ENCODE measurements around the gene C1orf94. TPM values are rescaled to one million over a fixed set of nuclear protein-coding genes. Genes with fewer than 3 reads are reported as not detected.

The C1orf94 gene
- total RNA-seq, 1 experiment from 2014 or later = 6.0 TPM

DNA sequence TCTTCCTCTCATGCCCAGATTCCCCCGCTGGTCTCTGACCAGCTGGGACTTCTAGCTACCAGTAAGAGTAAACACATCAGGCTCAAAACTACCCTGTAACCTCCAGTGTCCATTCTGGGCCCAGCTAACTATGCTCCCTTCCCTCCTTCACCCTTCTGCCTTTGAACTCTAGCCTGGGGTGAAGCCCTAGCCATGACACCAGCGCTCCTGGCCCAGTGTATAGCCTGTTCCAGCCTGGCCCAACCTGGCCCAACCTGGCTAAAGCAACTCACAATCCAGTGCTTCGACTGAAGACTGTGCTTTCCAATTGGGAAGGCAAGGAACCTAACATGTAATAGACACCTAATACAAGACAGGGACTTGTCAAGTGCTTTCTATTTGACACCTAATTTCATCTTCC, 39.3 kb upstream of the C1orf94 start:
- Mint-ChIP-seq H3K36me3 (peaks cover 8% of the 10 kb centered on the region), H3K27ac (no peak overlapping the region), H3K4me3 (no peak overlapping the region), H3K9me3 (no peaks in the 10 kb centered on the region), H3K4me1 (peaks cover 22% of the 10 kb centered on the region), H3K27me3 (ENCODE audit: low read depth) (no peaks in the 10 kb centered on the region)
- ATAC-seq (no peak), DNase-seq (ENCODE audit: low spot score) (no peak)
- ChIA-PET POLR2A (no interaction called here), CTCF (interaction anchor here (1.4 kb wide), 1 partner anchor 26 kb away, joined by 4 read pairs; no protein-coding TSS in a partner anchor)
- no peak for TF ChIP-seq CREM (CRISPR knock-in tag; IDR thresholded peaks at IDR 0.05)
- TF ChIP-seq TP53 (CRISPR knock-in tag; IDR thresholded peaks at IDR 0.05) = no peak
- TF ChIP-seq CBFB (CRISPR knock-in tag; IDR thresholded peaks at IDR 0.05; ENCODE audit: low read depth) = no peak
- TF ChIP-seq, protein P1, sequence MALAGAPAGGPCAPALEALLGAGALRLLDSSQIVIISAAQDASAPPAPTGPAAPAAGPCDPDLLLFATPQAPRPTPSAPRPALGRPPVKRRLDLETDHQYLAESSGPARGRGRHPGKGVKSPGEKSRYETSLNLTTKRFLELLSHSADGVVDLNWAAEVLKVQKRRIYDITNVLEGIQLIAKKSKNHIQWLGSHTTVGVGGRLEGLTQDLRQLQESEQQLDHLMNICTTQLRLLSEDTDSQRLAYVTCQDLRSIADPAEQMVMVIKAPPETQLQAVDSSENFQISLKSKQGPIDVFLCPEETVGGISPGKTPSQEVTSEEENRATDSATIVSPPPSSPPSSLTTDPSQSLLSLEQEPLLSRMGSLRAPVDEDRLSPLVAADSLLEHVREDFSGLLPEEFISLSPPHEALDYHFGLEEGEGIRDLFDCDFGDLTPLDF (CRISPR knock-in tag; IDR thresholded peaks at IDR 0.05) = no peak
- TF ChIP-seq, protein P2, sequence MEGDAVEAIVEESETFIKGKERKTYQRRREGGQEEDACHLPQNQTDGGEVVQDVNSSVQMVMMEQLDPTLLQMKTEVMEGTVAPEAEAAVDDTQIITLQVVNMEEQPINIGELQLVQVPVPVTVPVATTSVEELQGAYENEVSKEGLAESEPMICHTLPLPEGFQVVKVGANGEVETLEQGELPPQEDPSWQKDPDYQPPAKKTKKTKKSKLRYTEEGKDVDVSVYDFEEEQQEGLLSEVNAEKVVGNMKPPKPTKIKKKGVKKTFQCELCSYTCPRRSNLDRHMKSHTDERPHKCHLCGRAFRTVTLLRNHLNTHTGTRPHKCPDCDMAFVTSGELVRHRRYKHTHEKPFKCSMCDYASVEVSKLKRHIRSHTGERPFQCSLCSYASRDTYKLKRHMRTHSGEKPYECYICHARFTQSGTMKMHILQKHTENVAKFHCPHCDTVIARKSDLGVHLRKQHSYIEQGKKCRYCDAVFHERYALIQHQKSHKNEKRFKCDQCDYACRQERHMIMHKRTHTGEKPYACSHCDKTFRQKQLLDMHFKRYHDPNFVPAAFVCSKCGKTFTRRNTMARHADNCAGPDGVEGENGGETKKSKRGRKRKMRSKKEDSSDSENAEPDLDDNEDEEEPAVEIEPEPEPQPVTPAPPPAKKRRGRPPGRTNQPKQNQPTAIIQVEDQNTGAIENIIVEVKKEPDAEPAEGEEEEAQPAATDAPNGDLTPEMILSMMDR (IDR thresholded peaks at IDR 0.05) = no peak
- TF ChIP-seq, protein P3, sequence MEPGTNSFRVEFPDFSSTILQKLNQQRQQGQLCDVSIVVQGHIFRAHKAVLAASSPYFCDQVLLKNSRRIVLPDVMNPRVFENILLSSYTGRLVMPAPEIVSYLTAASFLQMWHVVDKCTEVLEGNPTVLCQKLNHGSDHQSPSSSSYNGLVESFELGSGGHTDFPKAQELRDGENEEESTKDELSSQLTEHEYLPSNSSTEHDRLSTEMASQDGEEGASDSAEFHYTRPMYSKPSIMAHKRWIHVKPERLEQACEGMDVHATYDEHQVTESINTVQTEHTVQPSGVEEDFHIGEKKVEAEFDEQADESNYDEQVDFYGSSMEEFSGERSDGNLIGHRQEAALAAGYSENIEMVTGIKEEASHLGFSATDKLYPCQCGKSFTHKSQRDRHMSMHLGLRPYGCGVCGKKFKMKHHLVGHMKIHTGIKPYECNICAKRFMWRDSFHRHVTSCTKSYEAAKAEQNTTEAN (CRISPR knock-in tag; IDR thresholded peaks at IDR 0.05) = no peak
- no peak for TF ChIP-seq CREB1 (CRISPR knock-in tag; IDR thresholded peaks at IDR 0.05)

DNA sequence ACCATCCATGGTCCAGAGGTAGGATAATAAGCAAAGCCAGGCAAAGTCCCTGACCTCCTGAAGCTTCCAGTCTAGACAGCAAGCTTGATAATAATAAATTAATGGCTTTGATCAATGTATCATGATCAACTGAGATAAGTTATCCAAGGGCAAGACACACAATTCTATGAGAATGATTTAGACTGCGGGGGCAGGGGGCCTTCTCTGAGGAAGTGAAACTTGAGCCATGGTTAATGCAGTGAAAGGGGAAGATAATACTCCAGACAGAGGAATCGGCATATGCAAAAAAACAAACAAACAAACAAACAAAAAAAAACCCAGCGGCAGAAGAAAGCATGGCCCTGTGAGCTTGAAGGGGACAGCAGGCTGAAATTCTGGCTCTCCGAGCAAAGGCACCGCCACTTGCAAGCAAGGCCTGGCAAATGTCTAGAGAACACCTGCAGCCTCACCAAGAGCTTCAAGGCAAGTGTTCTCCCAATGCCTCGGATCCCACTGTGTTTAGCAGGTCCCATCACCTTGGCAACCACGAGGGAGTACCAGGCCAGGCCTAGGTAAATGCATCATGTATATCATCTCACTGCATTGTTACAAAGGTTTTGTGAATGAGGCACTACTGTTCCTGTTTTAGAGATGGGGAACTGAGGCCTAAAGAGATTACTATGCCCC, 36.6 kb upstream of the C1orf94 start:
- H3K27ac Mint-ChIP-seq = peak overlapping the region; percentile 64; the same call in 1 of the 2 replicates
- TF ChIP-seq IRF2 (CRISPR knock-in tag; IDR thresholded peaks at IDR 0.05; ENCODE audit: borderline replicate concordance, low read depth) = no peak
- TF ChIP-seq PRRX2 (CRISPR knock-in tag; IDR thresholded peaks at IDR 0.05) = no peak
- TF ChIP-seq TEAD4 (CRISPR knock-in tag; IDR thresholded peaks at IDR 0.05) = no peak
- TF ChIP-seq, protein P4, sequence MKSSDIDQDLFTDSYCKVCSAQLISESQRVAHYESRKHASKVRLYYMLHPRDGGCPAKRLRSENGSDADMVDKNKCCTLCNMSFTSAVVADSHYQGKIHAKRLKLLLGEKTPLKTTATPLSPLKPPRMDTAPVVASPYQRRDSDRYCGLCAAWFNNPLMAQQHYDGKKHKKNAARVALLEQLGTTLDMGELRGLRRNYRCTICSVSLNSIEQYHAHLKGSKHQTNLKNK (CRISPR knock-in tag; IDR thresholded peaks at IDR 0.05) = no peak
- TF ChIP-seq, protein P5, sequence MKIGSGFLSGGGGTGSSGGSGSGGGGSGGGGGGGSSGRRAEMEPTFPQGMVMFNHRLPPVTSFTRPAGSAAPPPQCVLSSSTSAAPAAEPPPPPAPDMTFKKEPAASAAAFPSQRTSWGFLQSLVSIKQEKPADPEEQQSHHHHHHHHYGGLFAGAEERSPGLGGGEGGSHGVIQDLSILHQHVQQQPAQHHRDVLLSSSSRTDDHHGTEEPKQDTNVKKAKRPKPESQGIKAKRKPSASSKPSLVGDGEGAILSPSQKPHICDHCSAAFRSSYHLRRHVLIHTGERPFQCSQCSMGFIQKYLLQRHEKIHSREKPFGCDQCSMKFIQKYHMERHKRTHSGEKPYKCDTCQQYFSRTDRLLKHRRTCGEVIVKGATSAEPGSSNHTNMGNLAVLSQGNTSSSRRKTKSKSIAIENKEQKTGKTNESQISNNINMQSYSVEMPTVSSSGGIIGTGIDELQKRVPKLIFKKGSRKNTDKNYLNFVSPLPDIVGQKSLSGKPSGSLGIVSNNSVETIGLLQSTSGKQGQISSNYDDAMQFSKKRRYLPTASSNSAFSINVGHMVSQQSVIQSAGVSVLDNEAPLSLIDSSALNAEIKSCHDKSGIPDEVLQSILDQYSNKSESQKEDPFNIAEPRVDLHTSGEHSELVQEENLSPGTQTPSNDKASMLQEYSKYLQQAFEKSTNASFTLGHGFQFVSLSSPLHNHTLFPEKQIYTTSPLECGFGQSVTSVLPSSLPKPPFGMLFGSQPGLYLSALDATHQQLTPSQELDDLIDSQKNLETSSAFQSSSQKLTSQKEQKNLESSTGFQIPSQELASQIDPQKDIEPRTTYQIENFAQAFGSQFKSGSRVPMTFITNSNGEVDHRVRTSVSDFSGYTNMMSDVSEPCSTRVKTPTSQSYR (CRISPR knock-in tag; IDR thresholded peaks at IDR 0.05) = no peak
- TF ChIP-seq, protein P6, sequence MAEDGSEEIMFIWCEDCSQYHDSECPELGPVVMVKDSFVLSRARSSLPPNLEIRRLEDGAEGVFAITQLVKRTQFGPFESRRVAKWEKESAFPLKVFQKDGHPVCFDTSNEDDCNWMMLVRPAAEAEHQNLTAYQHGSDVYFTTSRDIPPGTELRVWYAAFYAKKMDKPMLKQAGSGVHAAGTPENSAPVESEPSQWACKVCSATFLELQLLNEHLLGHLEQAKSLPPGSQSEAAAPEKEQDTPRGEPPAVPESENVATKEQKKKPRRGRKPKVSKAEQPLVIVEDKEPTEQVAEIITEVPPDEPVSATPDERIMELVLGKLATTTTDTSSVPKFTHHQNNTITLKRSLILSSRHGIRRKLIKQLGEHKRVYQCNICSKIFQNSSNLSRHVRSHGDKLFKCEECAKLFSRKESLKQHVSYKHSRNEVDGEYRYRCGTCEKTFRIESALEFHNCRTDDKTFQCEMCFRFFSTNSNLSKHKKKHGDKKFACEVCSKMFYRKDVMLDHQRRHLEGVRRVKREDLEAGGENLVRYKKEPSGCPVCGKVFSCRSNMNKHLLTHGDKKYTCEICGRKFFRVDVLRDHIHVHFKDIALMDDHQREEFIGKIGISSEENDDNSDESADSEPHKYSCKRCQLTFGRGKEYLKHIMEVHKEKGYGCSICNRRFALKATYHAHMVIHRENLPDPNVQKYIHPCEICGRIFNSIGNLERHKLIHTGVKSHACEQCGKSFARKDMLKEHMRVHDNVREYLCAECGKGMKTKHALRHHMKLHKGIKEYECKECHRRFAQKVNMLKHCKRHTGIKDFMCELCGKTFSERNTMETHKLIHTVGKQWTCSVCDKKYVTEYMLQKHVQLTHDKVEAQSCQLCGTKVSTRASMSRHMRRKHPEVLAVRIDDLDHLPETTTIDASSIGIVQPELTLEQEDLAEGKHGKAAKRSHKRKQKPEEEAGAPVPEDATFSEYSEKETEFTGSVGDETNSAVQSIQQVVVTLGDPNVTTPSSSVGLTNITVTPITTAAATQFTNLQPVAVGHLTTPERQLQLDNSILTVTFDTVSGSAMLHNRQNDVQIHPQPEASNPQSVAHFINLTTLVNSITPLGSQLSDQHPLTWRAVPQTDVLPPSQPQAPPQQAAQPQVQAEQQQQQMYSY (CRISPR knock-in tag; IDR thresholded peaks at IDR 0.05) = no peak
- TF ChIP-seq, protein P7, sequence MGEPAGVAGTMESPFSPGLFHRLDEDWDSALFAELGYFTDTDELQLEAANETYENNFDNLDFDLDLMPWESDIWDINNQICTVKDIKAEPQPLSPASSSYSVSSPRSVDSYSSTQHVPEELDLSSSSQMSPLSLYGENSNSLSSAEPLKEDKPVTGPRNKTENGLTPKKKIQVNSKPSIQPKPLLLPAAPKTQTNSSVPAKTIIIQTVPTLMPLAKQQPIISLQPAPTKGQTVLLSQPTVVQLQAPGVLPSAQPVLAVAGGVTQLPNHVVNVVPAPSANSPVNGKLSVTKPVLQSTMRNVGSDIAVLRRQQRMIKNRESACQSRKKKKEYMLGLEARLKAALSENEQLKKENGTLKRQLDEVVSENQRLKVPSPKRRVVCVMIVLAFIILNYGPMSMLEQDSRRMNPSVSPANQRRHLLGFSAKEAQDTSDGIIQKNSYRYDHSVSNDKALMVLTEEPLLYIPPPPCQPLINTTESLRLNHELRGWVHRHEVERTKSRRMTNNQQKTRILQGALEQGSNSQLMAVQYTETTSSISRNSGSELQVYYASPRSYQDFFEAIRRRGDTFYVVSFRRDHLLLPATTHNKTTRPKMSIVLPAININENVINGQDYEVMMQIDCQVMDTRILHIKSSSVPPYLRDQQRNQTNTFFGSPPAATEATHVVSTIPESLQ (CRISPR knock-in tag; IDR thresholded peaks at IDR 0.05) = no peak
- TF ChIP-seq SOX15 (CRISPR knock-in tag; IDR thresholded peaks at IDR 0.05) = no peak
- TF ChIP-seq, protein P8, sequence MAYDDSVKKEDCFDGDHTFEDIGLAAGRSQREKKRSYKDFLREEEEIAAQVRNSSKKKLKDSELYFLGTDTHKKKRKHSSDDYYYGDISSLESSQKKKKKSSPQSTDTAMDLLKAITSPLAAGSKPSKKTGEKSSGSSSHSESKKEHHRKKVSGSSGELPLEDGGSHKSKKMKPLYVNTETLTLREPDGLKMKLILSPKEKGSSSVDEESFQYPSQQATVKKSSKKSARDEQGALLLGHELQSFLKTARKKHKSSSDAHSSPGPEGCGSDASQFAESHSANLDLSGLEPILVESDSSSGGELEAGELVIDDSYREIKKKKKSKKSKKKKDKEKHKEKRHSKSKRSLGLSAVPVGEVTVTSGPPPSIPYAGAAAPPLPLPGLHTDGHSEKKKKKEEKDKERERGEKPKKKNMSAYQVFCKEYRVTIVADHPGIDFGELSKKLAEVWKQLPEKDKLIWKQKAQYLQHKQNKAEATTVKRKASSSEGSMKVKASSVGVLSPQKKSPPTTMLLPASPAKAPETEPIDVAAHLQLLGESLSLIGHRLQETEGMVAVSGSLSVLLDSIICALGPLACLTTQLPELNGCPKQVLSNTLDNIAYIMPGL (CRISPR knock-in tag; IDR thresholded peaks at IDR 0.05) = no peak
- TF ChIP-seq, protein P9, sequence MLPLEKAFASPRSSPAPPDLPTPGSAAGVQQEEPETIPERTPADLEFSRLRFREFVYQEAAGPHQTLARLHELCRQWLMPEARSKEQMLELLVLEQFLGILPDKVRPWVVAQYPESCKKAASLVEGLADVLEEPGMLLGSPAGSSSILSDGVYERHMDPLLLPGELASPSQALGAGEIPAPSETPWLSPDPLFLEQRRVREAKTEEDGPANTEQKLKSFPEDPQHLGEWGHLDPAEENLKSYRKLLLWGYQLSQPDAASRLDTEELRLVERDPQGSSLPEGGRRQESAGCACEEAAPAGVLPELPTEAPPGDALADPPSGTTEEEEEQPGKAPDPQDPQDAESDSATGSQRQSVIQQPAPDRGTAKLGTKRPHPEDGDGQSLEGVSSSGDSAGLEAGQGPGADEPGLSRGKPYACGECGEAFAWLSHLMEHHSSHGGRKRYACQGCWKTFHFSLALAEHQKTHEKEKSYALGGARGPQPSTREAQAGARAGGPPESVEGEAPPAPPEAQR (CRISPR knock-in tag; IDR thresholded peaks at IDR 0.05) = no peak
- TF ChIP-seq CREM (CRISPR knock-in tag; IDR thresholded peaks at IDR 0.05) = no peak

More for the DNA sequence above, 36.6 kb upstream of the C1orf94 start:
- Mint-ChIP-seq H3K4me1 (peaks cover 25% of the 10 kb centered on the region), H3K4me3 (no peak overlapping the region), H3K9me3 (no peaks in the 10 kb centered on the region), H3K27me3 (ENCODE audit: low read depth) (no peaks in the 10 kb centered on the region), H3K36me3 (peaks cover 2% of the 10 kb centered on the region; the same call in 1 of the 2 replicates)
- CTCF ChIA-PET = interaction anchor here (1.1 to 1.8 kb wide), 2 partner anchors 26 to 126 kb away, joined by 3 to 6 read pairs; no protein-coding TSS in a partner anchor
- ATAC-seq (peak; percentile 60; the same call in 1 of the 2 replicates), DNase-seq (ENCODE audit: low spot score) (no peak)
- POLR2A ChIA-PET = no interaction called here

Data from WTC11 (cell line).